HL-60 (cell line): ENCODE results near the gene CERS6.

ENCODE experiments used
- POLR2AphosphoS5 ChIP-seq: IDR thresholded peaks from 2 replicates; pipeline ENCODE4 v1.6.1; 2012; ENCODE audit warnings: low read depth
- TF ChIP-seq, protein P1 (sequence below): IDR thresholded peaks from 2 replicates; pipeline ENCODE4 v1.6.1; 2012; ENCODE audit warnings: low read depth; ENCODE audit not compliant: insufficient replicate concordance

DNA sequence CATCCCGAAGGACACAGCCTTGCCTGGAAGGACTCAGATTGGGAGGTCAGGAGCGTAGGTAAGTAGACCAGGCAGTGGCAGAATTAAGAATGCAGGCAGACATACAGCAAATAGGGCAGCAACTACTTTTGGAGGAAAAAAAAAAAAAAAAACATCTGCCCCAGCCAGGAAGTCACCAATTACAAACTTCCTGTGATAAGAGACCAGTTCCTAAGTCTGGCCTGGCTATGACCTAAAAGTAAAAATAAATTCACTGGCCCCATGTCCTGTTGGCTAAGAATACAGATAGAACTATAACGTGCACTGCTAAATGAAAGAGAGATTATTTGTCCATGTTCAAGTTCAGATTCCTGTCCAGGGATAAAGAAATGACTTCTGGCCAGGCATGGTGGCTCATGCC lies 301.2 kb downstream of the CERS6 start:
- TF ChIP-seq, protein P1, sequence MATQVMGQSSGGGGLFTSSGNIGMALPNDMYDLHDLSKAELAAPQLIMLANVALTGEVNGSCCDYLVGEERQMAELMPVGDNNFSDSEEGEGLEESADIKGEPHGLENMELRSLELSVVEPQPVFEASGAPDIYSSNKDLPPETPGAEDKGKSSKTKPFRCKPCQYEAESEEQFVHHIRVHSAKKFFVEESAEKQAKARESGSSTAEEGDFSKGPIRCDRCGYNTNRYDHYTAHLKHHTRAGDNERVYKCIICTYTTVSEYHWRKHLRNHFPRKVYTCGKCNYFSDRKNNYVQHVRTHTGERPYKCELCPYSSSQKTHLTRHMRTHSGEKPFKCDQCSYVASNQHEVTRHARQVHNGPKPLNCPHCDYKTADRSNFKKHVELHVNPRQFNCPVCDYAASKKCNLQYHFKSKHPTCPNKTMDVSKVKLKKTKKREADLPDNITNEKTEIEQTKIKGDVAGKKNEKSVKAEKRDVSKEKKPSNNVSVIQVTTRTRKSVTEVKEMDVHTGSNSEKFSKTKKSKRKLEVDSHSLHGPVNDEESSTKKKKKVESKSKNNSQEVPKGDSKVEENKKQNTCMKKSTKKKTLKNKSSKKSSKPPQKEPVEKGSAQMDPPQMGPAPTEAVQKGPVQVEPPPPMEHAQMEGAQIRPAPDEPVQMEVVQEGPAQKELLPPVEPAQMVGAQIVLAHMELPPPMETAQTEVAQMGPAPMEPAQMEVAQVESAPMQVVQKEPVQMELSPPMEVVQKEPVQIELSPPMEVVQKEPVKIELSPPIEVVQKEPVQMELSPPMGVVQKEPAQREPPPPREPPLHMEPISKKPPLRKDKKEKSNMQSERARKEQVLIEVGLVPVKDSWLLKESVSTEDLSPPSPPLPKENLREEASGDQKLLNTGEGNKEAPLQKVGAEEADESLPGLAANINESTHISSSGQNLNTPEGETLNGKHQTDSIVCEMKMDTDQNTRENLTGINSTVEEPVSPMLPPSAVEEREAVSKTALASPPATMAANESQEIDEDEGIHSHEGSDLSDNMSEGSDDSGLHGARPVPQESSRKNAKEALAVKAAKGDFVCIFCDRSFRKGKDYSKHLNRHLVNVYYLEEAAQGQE = no peak
- TF ChIP-seq POLR2AphosphoS5 = no peak
